NB4 (cell line): ENCODE measurements around the gene LRIT3.

Source experiments
- CTCF ChIP-seq: IDR thresholded peaks from one replicate; pipeline ENCODE4 v1.5.1; 2012; ENCODE audit warnings: low read depth, low read length
- POLR2A ChIP-seq: IDR thresholded peaks from 2 replicates; pipeline ENCODE4 v1.6.1; 2011; ENCODE audit warnings: mild to moderate bottlenecking; ENCODE audit not compliant: insufficient read length; ENCODE audit errors: extremely low read depth

- TF ChIP-seq POLR2A: no peak
- TF ChIP-seq CTCF: no peak
These were observed 2.7 kb downstream of the LRIT3 start for GRCh38 chr4:109850601-109851000.
